Inflammatory macrophage treated with lipopolysaccharide for 1 hour (primary cell): Measurements from ENCODE around the gene CALD1.
A peak's percentile ranks its signal among the peaks of the same experiment; 100 is the strongest.

ENCODE experiments used
- DNase-seq, 2 donors: peaks; one replicate each; pipeline ENCODE4 v3.0.0-alpha.2; 2020 to 2022

Gene CALD1

GRCh38 chr7:134763960-134764359 lies 15.5 kb upstream of the CALD1 start:
- no peak for DNase-seq

DNA sequence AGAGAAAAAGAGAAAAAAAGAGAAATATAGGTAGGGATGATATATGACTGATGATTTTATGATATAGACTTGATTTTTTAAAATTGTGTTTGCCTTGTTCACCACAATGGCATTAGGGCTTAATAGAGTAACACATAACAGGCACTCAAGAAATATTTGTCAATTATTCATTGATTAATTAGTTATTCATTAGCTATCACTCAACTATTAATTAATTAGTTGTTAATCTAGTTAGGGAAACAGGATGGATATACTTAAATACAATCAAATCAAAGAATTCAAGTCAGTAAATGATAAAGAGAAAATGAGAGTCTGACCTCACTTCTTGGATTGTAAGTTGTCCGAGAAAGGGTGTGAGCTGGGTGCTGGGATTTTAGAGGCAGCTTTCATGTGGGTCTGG lies 15.1 kb upstream of the CALD1 start:
- DNase-seq = no peak

- DNase-seq = no peak
Measured at GRCh38 chr7:134766779-134767519, 12.5 kb upstream of the CALD1 start.

DNA sequence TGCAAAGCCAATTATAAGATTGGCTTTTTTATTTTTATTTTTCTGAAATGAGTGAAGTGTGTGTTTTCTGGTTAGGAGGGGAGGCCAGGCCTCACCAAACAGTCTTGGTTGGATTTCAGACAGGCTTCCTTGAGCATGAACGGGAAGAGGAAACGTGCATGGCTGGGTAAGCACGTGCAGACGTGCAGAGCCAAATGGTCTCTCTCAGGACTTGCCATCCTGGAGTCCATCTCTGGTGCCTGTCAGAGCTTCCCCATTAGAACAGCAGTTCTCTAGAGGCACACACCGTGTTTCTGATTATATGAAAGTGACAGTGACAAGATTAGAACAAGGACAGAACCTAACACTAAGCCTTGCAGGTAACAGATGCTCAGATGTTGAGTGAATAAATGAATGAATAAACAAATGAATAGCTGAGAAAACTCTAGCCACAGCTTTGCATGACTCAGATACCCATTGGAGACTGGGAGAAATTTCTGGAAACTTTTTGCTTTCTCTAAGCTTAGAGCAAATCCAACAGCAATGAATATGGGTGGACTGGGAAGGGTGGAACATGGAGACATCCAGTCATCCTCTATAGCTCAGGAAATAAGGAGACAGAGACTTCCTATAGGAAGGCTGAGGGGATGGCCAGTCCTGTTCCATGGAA lies 11.8 kb upstream of the CALD1 start:
- DNase-seq = no peak

- DNase-seq = no peak
Measured at GRCh38 chr7:134768243-134768642, 11.2 kb upstream of the CALD1 start.

DNA sequence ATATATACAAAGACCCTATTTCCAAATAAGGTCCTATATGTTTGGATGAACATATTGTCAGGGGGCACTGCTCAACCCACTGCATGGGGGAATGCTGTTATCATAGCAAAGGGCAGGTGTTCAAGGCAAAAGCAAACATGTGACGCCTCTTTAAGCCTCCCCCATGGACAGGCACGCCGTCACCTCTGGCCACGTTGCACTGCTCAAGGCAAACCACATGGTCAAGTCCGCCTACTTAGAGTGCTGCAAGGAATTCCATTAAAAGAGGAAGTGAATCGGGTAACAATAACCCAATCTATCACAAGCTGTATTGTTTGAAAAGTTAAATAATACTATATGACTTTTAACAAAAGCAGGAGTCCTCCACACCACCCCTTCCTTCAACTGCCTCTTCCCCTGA lies 8.8 kb upstream of the CALD1 start:
- DNase-seq = peak; percentile 34 to 60

DNA sequence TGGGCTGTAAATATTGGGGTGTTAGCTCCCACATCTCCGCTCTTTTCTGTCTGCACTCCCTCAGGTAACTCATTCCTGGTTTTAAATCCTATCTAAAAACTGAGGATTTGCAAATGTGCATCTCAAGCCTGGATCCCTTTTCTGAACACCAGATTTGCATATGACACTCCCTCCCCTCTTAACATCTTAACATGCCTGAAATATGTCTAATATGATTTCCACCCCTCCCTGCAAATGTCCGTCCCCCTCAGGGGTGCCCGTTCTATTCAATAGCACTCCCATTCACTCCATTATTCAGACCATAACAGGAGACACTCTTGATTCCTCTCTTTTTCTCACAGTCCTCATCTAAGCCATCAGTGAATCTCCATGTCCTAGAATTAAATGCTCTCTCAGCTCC lies 8.3 kb upstream of the CALD1 start:
- DNase-seq = no peak

- no peak for DNase-seq
Measured at GRCh38 chr7:134771889-134772288, 7.5 kb upstream of the CALD1 start.

DNA sequence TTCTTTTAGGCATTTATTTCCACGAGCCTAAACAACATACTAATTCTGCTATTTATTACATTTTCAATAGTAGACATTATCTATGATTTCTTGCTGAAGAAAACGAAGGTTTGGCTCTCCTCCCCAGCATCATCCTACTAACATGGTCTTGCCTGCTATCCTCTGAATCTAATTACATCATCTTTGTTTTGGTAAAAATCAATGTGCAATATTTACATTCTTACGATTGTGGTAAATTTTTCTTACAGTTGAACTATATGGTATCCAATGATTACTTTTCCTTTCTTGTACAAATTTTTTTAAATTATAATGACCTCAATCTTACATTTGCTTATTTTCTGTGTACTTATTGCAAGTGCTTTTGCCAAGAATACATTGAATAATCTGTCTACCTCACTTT lies 7.0 kb upstream of the CALD1 start:
- no peak for DNase-seq

GRCh38 chr7:134773164-134773563 lies 6.3 kb upstream of the CALD1 start:
- no peak for DNase-seq

- no peak for DNase-seq
Measured at GRCh38 chr7:134774119-134774518, 5.3 kb upstream of the CALD1 start.

GRCh38 chr7:134777470-134777869 lies 2.0 kb upstream of the CALD1 start:
- no peak for DNase-seq

- no peak for DNase-seq
Measured at GRCh38 chr7:134777908-134778580, 1.4 kb upstream of the CALD1 start.

DNA sequence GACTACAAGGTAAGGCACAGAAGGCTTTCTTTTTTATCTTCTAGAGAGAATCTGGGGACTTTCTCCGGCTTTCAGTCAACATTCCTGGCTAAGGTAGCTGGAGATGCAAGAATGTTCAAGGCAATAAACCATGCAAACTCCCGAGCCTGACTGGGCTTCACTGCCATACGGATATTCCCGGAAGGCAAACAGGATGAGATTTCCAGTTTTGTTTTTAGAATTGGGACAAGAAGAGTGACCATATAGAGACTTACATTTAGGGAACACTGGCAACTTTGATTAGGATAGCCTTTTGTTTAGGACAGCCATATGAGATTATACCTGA lies 269 bp downstream of the CALD1 start:
- DNase-seq = no peak

GRCh38 chr7:134780166-134780828 lies 863 bp downstream of the CALD1 start:
- DNase-seq = no peak

DNA sequence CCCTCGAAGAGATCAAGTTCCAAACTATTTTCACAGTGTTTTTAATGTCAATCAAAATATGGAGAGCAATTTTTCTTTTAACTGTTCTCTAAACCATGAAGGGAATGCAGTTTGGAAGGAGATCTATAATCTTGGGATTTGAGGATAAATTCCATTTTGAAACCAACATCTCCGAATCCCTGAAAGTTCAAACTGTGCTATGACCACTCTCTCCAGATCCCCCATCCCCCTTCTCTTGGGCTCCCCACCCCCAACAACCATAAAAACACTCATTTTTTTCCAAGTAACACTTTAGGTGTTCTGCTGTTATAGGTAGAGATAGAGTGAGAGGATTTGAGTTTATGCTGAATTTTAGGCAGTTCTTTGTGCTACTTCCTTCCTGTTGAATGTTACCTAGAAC lies 1.7 kb downstream of the CALD1 start:
- DNase-seq = no peak

DNA sequence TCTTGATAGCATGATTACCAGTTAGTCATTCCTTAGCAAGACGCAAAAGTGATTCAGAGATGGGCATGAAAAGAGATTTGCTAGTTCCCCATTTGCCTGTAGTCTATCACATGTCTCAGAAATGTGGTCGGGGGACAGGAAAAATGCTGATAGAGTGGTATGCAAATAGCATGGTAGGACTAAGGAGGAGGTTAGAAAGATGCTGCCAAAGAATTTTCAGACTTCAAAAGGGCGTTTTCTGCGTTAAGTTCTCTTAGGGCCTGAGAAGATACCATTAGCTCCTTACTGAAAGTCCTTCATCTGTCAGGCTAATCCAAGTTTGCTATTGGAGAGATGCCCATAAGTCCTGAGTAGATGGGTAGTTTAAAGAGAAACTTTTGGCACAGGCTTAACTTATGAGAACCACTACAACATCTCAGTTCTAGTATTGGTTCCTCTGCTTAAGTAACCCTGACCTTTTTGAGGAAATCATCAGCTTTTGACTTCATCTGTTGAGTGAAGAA lies 2.7 kb downstream of the CALD1 start:
- DNase-seq = no peak

DNA sequence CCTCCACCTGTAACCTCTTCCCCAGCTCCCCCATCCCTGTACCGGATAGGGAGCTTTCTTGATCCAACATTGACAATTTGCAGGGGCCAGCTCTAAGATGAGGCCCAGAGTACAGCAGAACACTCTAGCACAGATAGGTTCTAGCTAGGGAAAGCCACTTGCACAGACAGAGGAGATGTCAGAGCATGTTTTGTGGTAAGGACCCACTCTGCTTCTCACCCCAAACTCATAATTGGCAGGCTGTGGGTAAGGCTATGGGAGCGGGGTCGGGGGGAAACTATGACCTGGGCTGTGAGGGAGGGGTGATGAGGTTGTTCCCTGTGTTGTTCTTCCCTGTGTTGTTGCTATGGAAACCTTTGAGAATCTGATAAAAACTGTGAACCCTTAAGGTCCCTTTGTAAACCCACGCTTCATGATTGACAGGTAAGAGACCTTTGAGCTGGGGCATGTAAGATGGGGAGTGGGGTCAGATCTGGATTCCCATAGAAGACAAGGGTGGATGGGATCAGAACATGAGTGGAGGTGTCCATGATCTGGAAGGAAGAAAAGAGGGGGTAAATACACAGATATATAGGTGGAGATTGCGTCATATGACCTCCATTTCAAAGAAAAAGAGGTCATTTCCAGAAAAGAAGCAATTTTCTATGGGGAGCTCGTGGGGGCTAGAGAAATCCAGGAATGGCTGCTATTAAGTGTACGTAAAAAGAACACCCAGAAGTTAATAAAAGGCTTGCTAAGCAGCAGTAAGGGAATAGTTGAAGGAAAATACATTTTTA lies 4.0 kb downstream of the CALD1 start:
- DNase-seq = no peak

- DNase-seq = no peak
Measured at GRCh38 chr7:134784251-134785049, 5.0 kb downstream of the CALD1 start.

DNA sequence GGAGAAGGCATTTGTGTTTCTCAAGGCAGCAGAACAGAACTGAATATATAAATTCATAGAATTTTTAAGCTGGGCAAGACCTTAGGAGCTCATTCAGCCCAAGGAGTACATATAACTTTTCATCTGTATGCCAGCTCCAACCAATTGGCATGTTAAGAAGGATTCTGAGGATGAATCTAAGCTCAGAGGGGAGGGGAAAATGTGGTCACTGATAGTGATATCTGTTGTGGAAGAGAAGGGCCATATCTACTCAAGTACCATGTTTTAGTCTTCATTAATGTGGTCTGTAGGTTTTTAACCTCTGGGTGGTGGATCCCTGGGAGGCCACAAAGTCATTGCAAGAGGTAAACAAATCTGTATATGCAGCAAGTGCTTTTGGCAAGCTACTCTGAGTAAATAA lies 6.4 kb downstream of the CALD1 start:
- DNase-seq = no peak

GRCh38 chr7:134787064-134787463 lies 7.6 kb downstream of the CALD1 start:
- peak; percentile 49 to 50 for DNase-seq

GRCh38 chr7:134787720-134788119 lies 8.3 kb downstream of the CALD1 start:
- DNase-seq = no peak
